Mesenchymal stem cell (in vitro differentiated cells and primary cell): ENCODE measurements around the gene C16orf54.

ENCODE experiments used
- DNase-seq: peaks from one replicate; pipeline ENCODE4 v3.0.0-alpha.2; 2013
- H2AFZ ChIP-seq: one replicate; pipeline ENCODE4 v1.6.1; 2013; ENCODE audit warnings: low read depth, mild to moderate bottlenecking, control low read depth, inconsistent platforms, low read length, moderate library complexity
- H2AK5ac ChIP-seq: 2 replicates; pipeline ENCODE4 v1.6.1; 2013; ENCODE audit warnings: low read length, moderate library complexity, mild to moderate bottlenecking, inconsistent platforms; ENCODE audit not compliant: severe bottlenecking
- H2BK120ac ChIP-seq: one replicate; pipeline ENCODE4 v1.6.1; 2013; ENCODE audit warnings: low read depth, mild to moderate bottlenecking, inconsistent platforms, low read length, moderate library complexity
- H2BK12ac ChIP-seq, 2 experiments: one replicate each; pipeline ENCODE4 v1.6.1; 2013; ENCODE audit warnings: inconsistent platforms in 2 of 2, low read length in 2 of 2, mild to moderate bottlenecking in 2 of 2, moderate library complexity in 2 of 2, control low read depth in 1 of 2
- H2BK15ac ChIP-seq: one replicate; pipeline ENCODE4 v1.6.1; 2013; ENCODE audit warnings: mild to moderate bottlenecking, low read depth, inconsistent platforms; ENCODE audit not compliant: poor library complexity, severe bottlenecking
- H2BK5ac ChIP-seq: 2 replicates; pipeline ENCODE4 v1.6.1; 2013; ENCODE audit warnings: low read depth, mild to moderate bottlenecking, low read length, control low read depth, inconsistent platforms; ENCODE audit not compliant: poor library complexity, severe bottlenecking
- H3K14ac ChIP-seq, 2 experiments: one replicate each; pipeline ENCODE4 v1.6.1; 2013; ENCODE audit warnings: inconsistent platforms in 2 of 2, low read length in 2 of 2, control low read depth in 1 of 2, mild to moderate bottlenecking in 1 of 2, moderate library complexity in 1 of 2
- H3K18ac ChIP-seq, 2 experiments: one replicate each; pipeline ENCODE4 v1.6.1; 2013; ENCODE audit warnings: inconsistent platforms in 2 of 2, low read length in 2 of 2, control low read depth in 1 of 2, low read depth in 1 of 2, mild to moderate bottlenecking in 1 of 2
- H3K23ac ChIP-seq, 2 experiments: one replicate each; pipeline ENCODE4 v1.6.1; 2013; ENCODE audit warnings: inconsistent platforms in 2 of 2, low read length in 2 of 2, mild to moderate bottlenecking in 2 of 2, moderate library complexity in 2 of 2, control low read depth in 1 of 2
- H3K27ac ChIP-seq: 2 replicates; pipeline ENCODE4 v1.5.1; 2013; ENCODE audit warnings: mild to moderate bottlenecking, moderate library complexity, low read length, control low read depth, inconsistent platforms; ENCODE audit not compliant: poor library complexity, severe bottlenecking
- H3K27me3 ChIP-seq, 2 experiments: 2 replicates each; pipeline versions ENCODE4 v1.6.1 to v1.7.0; 2013; ENCODE audit warnings: low read length in 2 of 2, mild to moderate bottlenecking in 2 of 2, moderate library complexity in 2 of 2, control low read depth in 1 of 2, inconsistent platforms in 1 of 2; ENCODE audit not compliant: control insufficient read depth in 1 of 2, insufficient read depth in 1 of 2
- H3K36me3 ChIP-seq, 2 experiments: 2 replicates each; pipeline versions ENCODE4 v1.6.1 to v1.7.0; 2013; ENCODE audit warnings: low read length in 2 of 2, control low read depth in 1 of 2, inconsistent platforms in 1 of 2, low read depth in 1 of 2, mild to moderate bottlenecking in 1 of 2; ENCODE audit not compliant: insufficient read depth in 2 of 2, control insufficient read depth in 1 of 2
- H3K4ac ChIP-seq, 2 experiments: one replicate each; pipeline ENCODE4 v1.6.1; 2013; ENCODE audit warnings: inconsistent platforms in 2 of 2, low read length in 2 of 2, mild to moderate bottlenecking in 2 of 2, moderate library complexity in 2 of 2, control low read depth in 1 of 2, low read depth in 1 of 2
- H3K4me1 ChIP-seq: 2 replicates; pipeline ENCODE4 v1.6.1; 2013; ENCODE audit warnings: low read depth, low read length, control low read depth; ENCODE audit not compliant: control insufficient read depth, insufficient read depth
- H3K4me2 ChIP-seq: 2 replicates; pipeline ENCODE4 v1.6.1; 2013; ENCODE audit warnings: low read length, mild to moderate bottlenecking, inconsistent platforms; ENCODE audit not compliant: poor library complexity, severe bottlenecking
- H3K4me3 ChIP-seq, 2 experiments: 2 replicates each; pipeline versions ENCODE4 v1.5.1 to v1.7.0; 2013; ENCODE audit warnings: low read length in 2 of 2, mild to moderate bottlenecking in 2 of 2, control low read depth in 1 of 2, low read depth in 1 of 2; ENCODE audit not compliant: insufficient read depth in 1 of 2
- H3K79me1 ChIP-seq: replicated peaks from 2 replicates; pipeline ENCODE4 v1.6.1; 2013; ENCODE audit warnings: mild to moderate bottlenecking, control low read depth, low read length, inconsistent platforms; ENCODE audit not compliant: poor library complexity, severe bottlenecking
- H3K9ac ChIP-seq: 2 replicates; pipeline ENCODE4 v1.7.0; 2013; ENCODE audit warnings: mild to moderate bottlenecking, low read length, moderate library complexity
- H3K9me3 ChIP-seq: 2 replicates; pipeline ENCODE4 v1.7.0; 2013; ENCODE audit warnings: mild to moderate bottlenecking, low read length; ENCODE audit not compliant: control insufficient read depth
- H4K8ac ChIP-seq: one replicate; pipeline ENCODE4 v1.6.1; 2013; ENCODE audit warnings: inconsistent platforms, mild to moderate bottlenecking, low read length, moderate library complexity
- H4K91ac ChIP-seq: one replicate; pipeline ENCODE4 v1.6.1; 2013; ENCODE audit warnings: mild to moderate bottlenecking, low read length, inconsistent platforms
- WGBS: methylation state at CpG from one replicate; pipeline ENCODE4 v1.1.7; 2013; ENCODE audit warnings: mixed read lengths; 5-methylcytosine and 5-hydroxymethylcytosine counted together

C16orf54 gene

DNA sequence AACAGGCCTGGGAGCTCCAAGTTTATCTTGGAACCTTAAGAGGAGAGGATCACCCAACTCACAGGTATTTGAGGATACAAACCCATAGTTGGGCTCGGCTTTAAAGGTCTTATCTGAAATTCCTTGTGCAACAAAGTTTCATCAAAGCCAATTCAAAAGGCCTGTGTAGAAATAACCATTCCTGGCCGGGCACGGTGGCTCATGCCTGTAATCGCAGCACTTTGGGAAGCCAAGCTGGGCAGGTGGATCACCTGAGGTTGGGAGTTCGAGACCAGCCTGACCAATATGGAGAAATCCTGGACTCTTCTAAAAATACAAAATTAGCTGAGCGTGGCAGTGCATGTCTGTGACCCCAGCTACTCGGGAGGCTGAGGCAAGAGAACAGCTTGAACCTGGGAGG, 28.7 kb downstream of the C16orf54 start:
- no peak overlapping the region for H3K27ac ChIP-seq
- H2BK15ac ChIP-seq: no peak overlapping the region
- no peak overlapping the region for H3K23ac ChIP-seq
- no peak overlapping the region for H3K4me2 ChIP-seq
- no peaks in the 10 kb centered on the region for H3K79me1 ChIP-seq
- no peak overlapping the region for H3K9ac ChIP-seq
- no peak overlapping the region for H2AFZ ChIP-seq
- H2BK120ac ChIP-seq: no peak overlapping the region
- H3K36me3 ChIP-seq: no peaks in the 10 kb centered on the region
- peaks cover 0 to 17% of the 10 kb centered on the region in 2 experiments for H3K27me3 ChIP-seq
- H3K4ac ChIP-seq: no peak overlapping the region
- no peak overlapping the region for H2BK5ac ChIP-seq
- H4K8ac ChIP-seq: no peak overlapping the region
- H3K9me3 ChIP-seq: no peaks in the 10 kb centered on the region
- H3K4me3 ChIP-seq: no peak overlapping the region
- WGBS: 85% methylated on average over 7 of the region's 7 CpGs
- H3K18ac ChIP-seq: no peak overlapping the region
- H2BK12ac ChIP-seq: no peak overlapping the region
- no peak overlapping the region for H3K14ac ChIP-seq
- H2AK5ac ChIP-seq: no peak overlapping the region
- H3K4me1 ChIP-seq: no peaks in the 10 kb centered on the region
- DNase-seq: no peak
- H4K91ac ChIP-seq: no peak overlapping the region

DNA sequence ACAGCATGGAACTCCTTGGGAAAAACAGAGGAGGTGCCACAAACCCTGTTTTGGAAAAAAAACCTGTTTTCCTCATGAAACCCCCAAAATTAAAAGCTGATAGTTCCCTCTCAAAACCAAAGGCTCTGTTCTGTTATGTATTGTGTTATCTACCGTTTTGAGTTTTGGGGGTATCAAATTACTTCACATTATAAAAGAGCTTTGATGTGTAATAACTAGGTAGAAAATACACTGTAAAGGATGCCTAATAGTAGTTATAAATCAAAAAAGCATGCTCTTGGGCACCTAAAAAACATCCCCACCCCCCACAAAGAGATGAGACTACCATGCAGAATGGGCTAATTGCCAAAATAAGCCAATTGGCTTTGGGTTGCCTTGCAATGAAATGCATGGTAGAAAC, 30.8 kb downstream of the C16orf54 start:
- Histone ChIP-seq H2BK5ac (no peak overlapping the region), H3K9ac (no peak overlapping the region), H3K9me3 (no peaks in the 10 kb centered on the region), H4K8ac (no peak overlapping the region), H2BK120ac (no peak overlapping the region), H3K4me1 (peaks cover 3% of the 10 kb centered on the region), H3K4me3 (no peak overlapping the region), H2AK5ac (no peak overlapping the region), H3K4ac (no peak overlapping the region), H3K18ac (no peak overlapping the region), H3K23ac (no peak overlapping the region), H3K14ac (no peak overlapping the region), H3K36me3 (no peaks in the 10 kb centered on the region), H4K91ac (no peak overlapping the region), H3K4me2 (no peak overlapping the region), H3K27me3 (peaks cover 0 to 17% of the 10 kb centered on the region in 2 experiments), H2BK15ac (no peak overlapping the region), H3K79me1 (no peaks in the 10 kb centered on the region), H3K27ac (no peak overlapping the region), H2BK12ac (no peak overlapping the region), H2AFZ (no peak overlapping the region)
- DNase-seq: no peak
- WGBS: no CpG with 5 or more reads among the region's 1 CpG

DNA sequence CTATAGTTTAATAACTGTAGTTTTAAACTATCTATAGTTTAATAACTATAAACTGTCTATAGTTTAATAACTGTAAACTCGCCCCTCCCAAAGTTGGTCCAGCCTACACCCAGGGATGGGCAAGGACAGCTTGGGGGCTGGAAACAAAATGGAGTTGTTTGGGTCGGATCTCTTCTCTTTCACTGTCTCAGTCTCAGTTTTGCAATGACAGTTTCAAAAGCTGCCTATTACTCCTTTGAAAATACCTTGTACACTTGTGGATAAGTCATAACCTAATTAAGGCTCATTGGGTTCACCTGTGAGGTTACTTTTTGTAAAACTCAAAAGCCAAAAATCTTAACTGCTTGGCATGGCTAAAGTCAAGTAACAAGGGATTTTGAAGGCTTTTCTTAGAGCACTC, 31.4 kb downstream of the C16orf54 start:
- no peak overlapping the region for H2BK12ac ChIP-seq
- no peaks in the 10 kb centered on the region for H3K9me3 ChIP-seq
- peaks cover 3% of the 10 kb centered on the region for H3K4me1 ChIP-seq
- no peak overlapping the region for H2AK5ac ChIP-seq
- no peak overlapping the region for H3K4me2 ChIP-seq
- no peak overlapping the region for H4K8ac ChIP-seq
- peaks cover 0 to 16% of the 10 kb centered on the region in 2 experiments for H3K27me3 ChIP-seq
- H2BK120ac ChIP-seq: no peak overlapping the region
- no peaks in the 10 kb centered on the region for H3K79me1 ChIP-seq
- no peak overlapping the region for H3K14ac ChIP-seq
- H3K4ac ChIP-seq: no peak overlapping the region
- H3K27ac ChIP-seq: no peak overlapping the region
- no peak overlapping the region for H2AFZ ChIP-seq
- H3K36me3 ChIP-seq: no peaks in the 10 kb centered on the region
- H3K18ac ChIP-seq: no peak overlapping the region
- H3K23ac ChIP-seq: no peak overlapping the region
- H4K91ac ChIP-seq: no peak overlapping the region
- H3K4me3 ChIP-seq: no peak overlapping the region
- H3K9ac ChIP-seq: no peak overlapping the region
- no peak for DNase-seq
- H2BK15ac ChIP-seq: no peak overlapping the region
- WGBS: 95% methylated on average over 2 of the region's 2 CpGs
- H2BK5ac ChIP-seq: no peak overlapping the region

DNA sequence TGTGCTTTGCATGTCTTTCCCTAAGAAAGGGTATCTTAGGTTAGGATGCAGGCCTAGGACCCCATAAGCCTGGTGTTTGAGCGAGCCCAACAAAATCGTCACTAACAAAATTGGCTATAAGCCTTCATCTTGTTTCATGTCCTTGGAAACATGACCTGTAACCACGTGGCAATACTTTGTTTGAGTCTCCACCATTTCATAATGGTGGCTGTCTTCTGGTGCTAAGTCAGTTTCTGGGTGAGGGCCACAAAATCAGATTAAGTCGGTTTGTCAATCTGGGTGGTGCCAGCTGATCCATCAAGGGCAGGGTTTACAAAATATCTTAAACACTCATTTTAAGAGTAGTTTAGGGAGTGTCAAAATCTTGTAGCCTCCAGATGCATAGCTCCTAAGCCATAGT, 33.0 kb downstream of the C16orf54 start:
- H3K4me3 ChIP-seq: no peak overlapping the region
- H3K23ac ChIP-seq: no peak overlapping the region
- no peak overlapping the region for H4K8ac ChIP-seq
- H3K9me3 ChIP-seq: no peaks in the 10 kb centered on the region
- no peak overlapping the region for H3K18ac ChIP-seq
- peaks cover 0 to 14% of the 10 kb centered on the region in 2 experiments for H3K27me3 ChIP-seq
- H2AK5ac ChIP-seq: no peak overlapping the region
- H2AFZ ChIP-seq: no peak overlapping the region
- no peak overlapping the region for H2BK120ac ChIP-seq
- no peak overlapping the region for H3K4me2 ChIP-seq
- peaks cover 3% of the 10 kb centered on the region for H3K4me1 ChIP-seq
- no peak overlapping the region for H2BK15ac ChIP-seq
- no peak overlapping the region for H2BK12ac ChIP-seq
- no peak overlapping the region for H4K91ac ChIP-seq
- H3K27ac ChIP-seq: no peak overlapping the region
- no peak for DNase-seq
- H2BK5ac ChIP-seq: no peak overlapping the region
- 88% methylated on average over 3 of the region's 4 CpGs for WGBS
- H3K9ac ChIP-seq: no peak overlapping the region
- no peak overlapping the region for H3K14ac ChIP-seq
- H3K79me1 ChIP-seq: no peaks in the 10 kb centered on the region
- H3K36me3 ChIP-seq: no peaks in the 10 kb centered on the region
- H3K4ac ChIP-seq: no peak overlapping the region
